Stomach (tissue), 9 donors: ENCODE measurements around the gene RHOXF2. TPM values are rescaled to one million over a fixed set of nuclear protein-coding genes. Genes with fewer than 3 reads are reported as not detected.
"Not testable (repeated sequence)": the region's sequence is repeated elsewhere in the genome, so short reads cannot be mapped to it uniquely, and the experiment has no call there.

ENCODE experiments used
- DNase-seq, 2 donors: peaks; one replicate each; pipeline versions ENCODE4 v3.0.0 to v3.0.0-alpha.2; 2013 to 2019
- H3K27ac ChIP-seq, 5 donors: fragments of 200-600 bp in 4 of 5; sonication (generic) in 4 of 5; one replicate each; pipeline ENCODE4 v1.5.1; 2013 to 2019; ENCODE audit warnings: mild to moderate bottlenecking in 1 of 5, moderate library complexity in 1 of 5
- H3K27me3 ChIP-seq, 3 donors: fragments of 200-600 bp; sonication (generic); one replicate each; pipeline ENCODE4 v1.5.1; 2017 to 2019; ENCODE audit warnings: mixed run types in 1 of 3
- H3K36me3 ChIP-seq, 4 donors: fragments of 200-600 bp; sonication (generic); 1 replicate in 3 of 4; 2 replicates in 1 of 4; pipeline ENCODE4 v1.5.1; 2016 to 2019
- H3K4me1 ChIP-seq, 4 donors: fragments of 200-600 bp; sonication (generic); one replicate each; pipeline ENCODE4 v1.5.1; 2016 to 2019
- H3K4me3 ChIP-seq, 4 donors: fragments of 200-600 bp; sonication (generic) in 3 of 4; one replicate each; pipeline ENCODE4 v1.5.1; 2016 to 2019; ENCODE audit warnings: mild to moderate bottlenecking in 1 of 4
- H3K9me3 ChIP-seq, 4 donors: fragments of 200-600 bp; sonication (generic); one replicate each; pipeline ENCODE4 v1.5.1; 2016 to 2019
- CTCF ChIP-seq, 7 experiments: fragments of 450-650 bp in 4 of 7; fragments of 200-600 bp in 3 of 7; sonication (generic) in 3 of 7; IDR thresholded peaks; one replicate each; pipeline ENCODE4 v1.5.1; 2016 to 2019; ENCODE audit warnings: antibody characterized with exemption in 7 of 7, control low read depth in 2 of 7, mild to moderate bottlenecking in 1 of 7
- EP300 ChIP-seq: sonication (generic); formaldehyde crosslinking; IDR thresholded peaks from one replicate; pipeline ENCODE4 v1.6.1; 2017; ENCODE audit warnings: antibody characterized with exemption
- POLR2A ChIP-seq, 4 donors: fragments of 450-650 bp; IDR thresholded peaks; one replicate each; pipeline ENCODE4 v1.6.1; 2016; ENCODE audit warnings: antibody characterized with exemption in 4 of 4, control low read depth in 2 of 4, mild to moderate bottlenecking in 1 of 4, moderate library complexity in 1 of 4
- POLR2AphosphoS5 ChIP-seq, 3 donors: sonication (generic); formaldehyde crosslinking; IDR thresholded peaks; one replicate each; pipeline ENCODE4 v1.6.1; 2016; ENCODE audit warnings: antibody characterized with exemption in 3 of 3
- WGBS, 5 donors: extraction: QIAGEN DNeasy Blood & Tissue Kit in 3 of 5; methylation state at CpG; one replicate each; pipeline versions ENCODE4 v1.1.5 to v1.1.7; 2013 to 2018; 5-methylcytosine and 5-hydroxymethylcytosine counted together
- intact Hi-C: fragments of 100-400 bp; cut with DNase I; formaldehyde crosslinking; loops from one replicate; pipeline ENCODE4 v1.15.1; 2023; ENCODE audit warnings: low total_unique reads
- polyA plus RNA-seq, 3 donors: library from polyadenylated mRNA; stranded (reverse); fragments of 200-250 nt; gene quantifications; one replicate each; pipeline ENCODE4 v1.2.3, GENCODE V29; 2013
- total RNA-seq, 5 donors: library from RNA; depleted of rRNA; stranded (reverse); fragments of >200 nt; gene quantifications; one replicate each; pipeline versions ENCODE4 v1.1.0 to v1.2.3, GENCODE V29; 2014 to 2016
- donor health status: healthy with polysubstance abuse.
- donor health status: Bipolar disorder and iron deficiency.
- donor health status: healthy.

RHOXF2 gene
- total and polyA plus RNA-seq, 8 donors = not detected

DNA sequence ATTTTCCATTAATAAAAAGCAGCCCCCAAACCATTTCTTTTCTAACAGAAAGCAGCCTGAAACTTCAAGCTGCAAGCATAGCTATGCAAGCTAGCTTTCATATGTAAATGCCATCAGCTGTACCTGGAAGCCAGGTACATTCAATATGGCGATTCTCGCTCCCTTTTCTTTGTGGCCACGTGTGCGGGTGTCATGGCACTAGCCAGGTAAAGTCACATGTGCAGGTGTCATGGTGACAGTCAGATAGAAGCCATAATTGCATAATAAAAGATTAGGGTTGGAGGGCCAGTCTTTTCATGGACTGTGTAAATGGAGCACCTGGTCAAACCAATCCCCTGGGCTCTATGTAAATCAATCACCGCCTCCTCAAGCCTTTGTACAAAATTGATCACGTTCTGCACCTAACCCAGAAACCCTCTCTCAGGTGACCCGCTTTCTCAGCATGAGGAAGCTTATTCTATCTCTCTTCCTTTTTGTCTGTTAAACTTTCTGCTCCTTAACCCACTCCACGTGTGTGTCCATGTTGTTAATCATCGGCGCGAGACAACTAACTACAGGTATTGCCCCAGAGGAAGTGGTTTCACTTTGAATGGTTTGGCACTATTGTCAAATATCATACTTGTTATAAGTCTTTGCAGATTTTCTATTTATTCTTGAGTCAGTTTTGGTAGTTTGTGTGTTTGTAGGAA lies 18.0 kb upstream of the RHOXF2 start:
- Histone ChIP-seq H3K4me3 (no peak overlapping the region), H3K9me3 (no peaks in the 10 kb centered on the region)
- WGBS, 5 donors = 68 to 81% (median 73%) methylated on average over 11 of the region's 11 CpGs

GRCh38 chrX:120144178-120144844 lies 14.1 kb upstream of the RHOXF2 start:
- intact Hi-C loops = no loop called here
- 21 to 47% (median 32%) methylated on average over 11 to 12 of the region's 12 CpGs for WGBS, 5 donors

More for the DNA sequence above, 18.0 kb upstream of the RHOXF2 start:
- TF ChIP-seq EP300 (no peak), POLR2AphosphoS5 (IDR thresholded peaks at IDR 0.05) (no peak), POLR2A (IDR thresholded peaks at IDR 0.05) (no peak), CTCF (IDR thresholded peaks at IDR 0.05) (no peak)
- H3K4me1 ChIP-seq = peaks cover 0 to 6% (median 0%) of the 10 kb centered on the region in 4 donors
- intact Hi-C loops = no loop called here
- no peaks in the 10 kb centered on the region for H3K36me3 ChIP-seq
- H3K27me3 ChIP-seq = no peaks in the 10 kb centered on the region
- DNase-seq = no peak
- no peak overlapping the region for H3K27ac ChIP-seq

GRCh38 chrX:120145295-120145925 lies 13.0 kb upstream of the RHOXF2 start:
- Histone ChIP-seq H3K27ac (no peak overlapping the region), H3K9me3 (peaks cover 0 to 18% (median 5%) of the 10 kb centered on the region in 4 donors), H3K4me3 (no peak overlapping the region), H3K4me1 (peaks cover 0 to 6% (median 0%) of the 10 kb centered on the region in 4 donors), H3K36me3 (no peaks in the 10 kb centered on the region), H3K27me3 (no peaks in the 10 kb centered on the region)
- no peak for TF ChIP-seq CTCF (IDR thresholded peaks at IDR 0.05)
- no peak for TF ChIP-seq POLR2AphosphoS5 (IDR thresholded peaks at IDR 0.05)
- no peak for TF ChIP-seq EP300
- TF ChIP-seq POLR2A (IDR thresholded peaks at IDR 0.05) = no peak
- 45 to 84% (median 68%) methylated on average over 4 of the region's 4 CpGs for WGBS, 5 donors
- no peak for DNase-seq
- intact Hi-C loops = no loop called here

More at GRCh38 chrX:120144178-120144844, 14.1 kb upstream of the RHOXF2 start:
- Histone ChIP-seq H3K9me3 (peaks cover 0 to 18% (median 5%) of the 10 kb centered on the region in 4 donors), H3K4me1 (peaks cover 0 to 6% (median 0%) of the 10 kb centered on the region in 4 donors), H3K27ac (no peak overlapping the region), H3K4me3 (peak overlapping the region in 1 of 4 donors; percentile 18), H3K27me3 (no peaks in the 10 kb centered on the region), H3K36me3 (no peaks in the 10 kb centered on the region)
- TF ChIP-seq CTCF (IDR thresholded peaks at IDR 0.05) (no peak), EP300 (no peak), POLR2AphosphoS5 (IDR thresholded peaks at IDR 0.05) (no peak), POLR2A (IDR thresholded peaks at IDR 0.05) (no peak)
- DNase-seq = peak in 1 of 2 donors; percentile 34

GRCh38 chrX:120146323-120146722 lies 12.1 kb upstream of the RHOXF2 start:
- peaks cover 0 to 18% (median 5%) of the 10 kb centered on the region in 4 donors for H3K9me3 ChIP-seq
- H3K36me3 ChIP-seq, intact Hi-C loops, H3K4me1 ChIP-seq, H3K27ac ChIP-seq, H3K27me3 ChIP-seq, H3K4me3 ChIP-seq, DNase-seq: not testable (repeated sequence)
- 81 to 100% (median 87%) methylated on average over 1 of the region's 1 CpG for WGBS, 5 donors
